HL-60 (cell line): ENCODE data around the gene LMO4.

Source experiments
- CTCF ChIP-seq: IDR thresholded peaks from one replicate; pipeline ENCODE4 v1.5.1; 2011; ENCODE audit warnings: low read length, control low read depth, inconsistent platforms; ENCODE audit not compliant: insufficient read depth
- GABPA ChIP-seq: IDR thresholded peaks from 2 replicates; pipeline ENCODE4 v1.6.1; 2012; ENCODE audit warnings: low read depth
- POLR2AphosphoS5 ChIP-seq: IDR thresholded peaks from 2 replicates; pipeline ENCODE4 v1.6.1; 2012; ENCODE audit warnings: low read depth
- REST ChIP-seq: IDR thresholded peaks from 2 replicates; pipeline ENCODE4 v1.6.1; 2012; ENCODE audit warnings: low read depth; ENCODE audit not compliant: insufficient replicate concordance
- SPI1 ChIP-seq: IDR thresholded peaks from 2 replicates; pipeline ENCODE4 v1.6.1; 2012; ENCODE audit warnings: low read depth, mild to moderate bottlenecking, borderline replicate concordance

GRCh38 chr1:87346130-87346814 is 17.6 kb downstream of the LMO4 start:
- no peak for TF ChIP-seq CTCF
- TF ChIP-seq POLR2AphosphoS5: no peak
- no peak for TF ChIP-seq GABPA
- TF ChIP-seq SPI1: peak; percentile 52; the same call in 1 of the 2 replicates
- no peak for TF ChIP-seq REST
